Omental fat pad (tissue), 4 donors: ENCODE results near the gene NUDT7. TPM values are rescaled to one million over a fixed set of nuclear protein-coding genes. Genes with fewer than 3 reads are reported as not detected.

Experiments used
- ATAC-seq: fragments of 150-250 bp; one replicate; pipeline ENCODE4 v1.9.1; 2016; ENCODE audit warnings: mild to moderate bottlenecking, moderate library complexity; ENCODE audit not compliant: low FRiP score
- DNase-seq: peaks from one replicate; pipeline ENCODE4 v3.0.0-alpha.2; 2019; ENCODE audit warnings: low spot score
- total RNA-seq, 4 donors: library from RNA; depleted of rRNA; stranded (reverse); fragments of >200 nt; gene quantifications; one replicate each; pipeline ENCODE4 v1.1.0, GENCODE V29; 2016
- TF ChIP-seq, protein P1 (sequence below), 3 donors: fragments of 450-650 bp; IDR thresholded peaks; one replicate each; pipeline ENCODE4 v1.5.1; 2016 to 2017; ENCODE audit warnings: antibody characterized with exemption in 3 of 3, mild to moderate bottlenecking in 3 of 3, moderate library complexity in 2 of 3

The NUDT7 gene
- total RNA-seq, 4 donors from 2014 or later: 4.4 to 20.0 (median 12.4) TPM

DNA sequence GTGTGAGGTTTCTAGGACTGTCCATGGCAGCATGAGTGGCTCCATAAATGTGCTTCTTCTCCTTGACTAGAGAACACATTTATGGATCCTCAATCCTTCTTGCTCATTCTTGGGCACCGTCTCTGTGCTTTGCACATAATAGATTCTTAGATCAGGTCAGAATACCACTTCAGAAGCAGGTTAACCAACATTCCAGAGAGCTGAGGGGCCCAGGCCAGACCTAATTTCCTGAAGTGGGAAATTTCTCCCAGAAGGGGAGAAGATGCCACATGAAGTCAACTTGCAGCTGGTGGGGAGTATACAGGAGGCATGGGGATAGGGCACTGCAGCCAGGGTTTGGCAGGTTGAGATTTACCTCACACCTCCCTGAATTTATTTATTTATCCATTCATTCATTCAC lies 41.7 kb downstream of the NUDT7 start:
- ATAC-seq: no peak
- TF ChIP-seq, protein P1, sequence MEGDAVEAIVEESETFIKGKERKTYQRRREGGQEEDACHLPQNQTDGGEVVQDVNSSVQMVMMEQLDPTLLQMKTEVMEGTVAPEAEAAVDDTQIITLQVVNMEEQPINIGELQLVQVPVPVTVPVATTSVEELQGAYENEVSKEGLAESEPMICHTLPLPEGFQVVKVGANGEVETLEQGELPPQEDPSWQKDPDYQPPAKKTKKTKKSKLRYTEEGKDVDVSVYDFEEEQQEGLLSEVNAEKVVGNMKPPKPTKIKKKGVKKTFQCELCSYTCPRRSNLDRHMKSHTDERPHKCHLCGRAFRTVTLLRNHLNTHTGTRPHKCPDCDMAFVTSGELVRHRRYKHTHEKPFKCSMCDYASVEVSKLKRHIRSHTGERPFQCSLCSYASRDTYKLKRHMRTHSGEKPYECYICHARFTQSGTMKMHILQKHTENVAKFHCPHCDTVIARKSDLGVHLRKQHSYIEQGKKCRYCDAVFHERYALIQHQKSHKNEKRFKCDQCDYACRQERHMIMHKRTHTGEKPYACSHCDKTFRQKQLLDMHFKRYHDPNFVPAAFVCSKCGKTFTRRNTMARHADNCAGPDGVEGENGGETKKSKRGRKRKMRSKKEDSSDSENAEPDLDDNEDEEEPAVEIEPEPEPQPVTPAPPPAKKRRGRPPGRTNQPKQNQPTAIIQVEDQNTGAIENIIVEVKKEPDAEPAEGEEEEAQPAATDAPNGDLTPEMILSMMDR (IDR thresholded peaks at IDR 0.05): no peak
- no peak for DNase-seq

DNA sequence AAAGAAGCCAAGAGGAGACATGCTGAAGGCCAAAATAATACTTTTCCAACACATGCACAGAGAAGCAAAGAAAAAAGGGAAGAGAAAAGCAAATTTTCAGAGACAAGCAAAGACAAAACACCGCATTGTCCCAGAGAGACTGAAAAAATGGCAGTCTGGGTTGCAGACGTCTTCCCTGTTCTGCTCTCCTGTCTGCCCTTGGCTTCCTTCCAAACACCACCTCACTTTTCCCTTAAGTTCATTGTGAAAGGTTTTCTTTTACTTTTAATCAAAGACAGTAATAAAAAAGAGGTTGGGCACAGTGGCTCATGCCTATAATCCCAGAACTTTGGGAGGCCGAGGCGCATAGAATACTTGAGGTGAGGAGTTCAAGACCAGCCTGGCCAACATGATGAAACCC lies 44.9 kb downstream of the NUDT7 start:
- ATAC-seq (no peak), DNase-seq (no peak)
- TF ChIP-seq, protein P1 (IDR thresholded peaks at IDR 0.05): no peak

DNA sequence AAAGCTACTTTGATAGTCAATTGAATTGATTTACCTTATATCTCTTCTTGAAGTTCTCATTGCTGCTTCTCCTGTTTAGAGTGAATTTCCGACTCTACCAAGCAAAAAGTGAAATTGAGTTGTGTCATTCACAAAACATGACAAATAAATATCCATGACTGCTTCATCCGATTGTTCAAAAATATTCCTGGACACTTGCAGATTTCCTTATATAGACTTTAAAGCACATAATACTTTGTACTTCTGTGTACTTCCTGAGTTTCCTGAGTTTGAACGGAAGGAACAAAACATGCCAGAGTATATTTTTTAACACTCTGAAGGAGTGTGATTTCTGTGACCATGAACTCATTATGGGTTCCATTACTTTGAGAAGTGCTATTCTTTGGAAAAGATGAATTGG lies 45.5 kb downstream of the NUDT7 start:
- ATAC-seq (no peak), DNase-seq (no peak)
- TF ChIP-seq, protein P1 (IDR thresholded peaks at IDR 0.05): no peak

DNA sequence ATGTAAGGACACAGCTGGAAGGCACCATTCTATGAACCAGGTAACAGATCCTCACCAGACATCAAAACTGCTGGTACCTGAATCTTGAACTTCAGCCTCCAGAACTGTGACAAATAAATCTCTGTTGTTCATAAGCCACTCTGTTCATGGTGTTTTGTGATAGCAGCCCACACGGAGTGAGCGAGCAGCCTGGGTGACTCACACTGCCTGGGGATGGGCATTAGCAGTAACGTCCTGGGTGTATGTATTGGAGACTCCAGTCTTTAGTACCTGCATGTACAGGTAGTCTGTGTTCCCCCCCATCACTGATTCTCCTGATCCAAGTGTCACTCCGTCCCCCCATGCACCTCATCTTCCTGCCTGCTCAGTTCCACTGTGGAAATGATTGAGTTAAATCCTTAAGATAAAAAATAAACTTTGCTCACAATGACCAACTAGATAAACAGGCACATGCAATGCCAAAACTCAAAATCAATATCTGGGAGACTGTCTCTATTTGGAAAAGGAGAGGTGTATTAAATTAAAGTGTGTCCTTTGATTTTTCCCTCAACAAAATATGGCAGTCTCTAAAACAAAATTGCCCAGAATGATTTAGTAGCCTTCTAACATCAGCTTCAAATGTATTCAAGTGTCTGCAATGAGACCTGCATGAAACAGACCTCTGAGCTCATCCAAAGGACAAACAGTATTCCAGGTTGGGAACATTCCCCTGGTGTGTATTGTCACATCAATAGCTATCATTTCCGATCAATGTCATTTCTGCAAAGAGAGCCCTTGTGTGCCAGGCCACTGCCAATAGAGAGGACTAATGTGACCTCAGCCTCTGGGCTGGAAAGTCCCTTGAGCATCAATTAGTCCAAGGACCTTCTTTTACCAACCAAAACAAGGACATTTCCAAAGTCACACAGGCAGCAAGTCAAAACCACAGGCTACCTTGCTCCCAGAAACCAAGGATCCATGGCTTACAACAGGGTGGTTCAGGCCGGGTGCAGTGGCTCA lies 53.9 kb downstream of the NUDT7 start:
- ATAC-seq (no peak), DNase-seq (no peak)
- TF ChIP-seq, protein P1 (IDR thresholded peaks at IDR 0.05): no peak

DNA sequence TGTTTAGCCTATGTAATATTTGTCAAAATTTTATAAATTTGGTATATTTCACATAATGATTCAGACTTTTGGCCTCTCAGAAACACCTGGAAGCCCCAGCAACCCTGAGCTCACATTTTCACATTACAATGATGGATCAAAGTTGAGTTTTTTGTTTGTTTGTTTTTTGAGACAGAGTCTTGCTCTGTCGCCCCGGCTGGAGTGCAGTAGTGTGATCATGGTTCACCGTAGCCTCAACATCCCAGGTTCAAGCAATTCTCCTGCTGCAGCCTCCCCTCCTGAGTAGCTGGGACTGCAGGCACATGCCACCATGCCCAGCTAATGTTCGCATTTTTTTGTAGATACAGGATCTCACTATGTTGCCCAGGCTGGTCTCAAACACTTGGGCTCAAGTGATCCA lies 55.4 kb downstream of the NUDT7 start:
- ATAC-seq: no peak
- DNase-seq: no peak
- TF ChIP-seq, protein P1 (IDR thresholded peaks at IDR 0.05): no peak

DNA sequence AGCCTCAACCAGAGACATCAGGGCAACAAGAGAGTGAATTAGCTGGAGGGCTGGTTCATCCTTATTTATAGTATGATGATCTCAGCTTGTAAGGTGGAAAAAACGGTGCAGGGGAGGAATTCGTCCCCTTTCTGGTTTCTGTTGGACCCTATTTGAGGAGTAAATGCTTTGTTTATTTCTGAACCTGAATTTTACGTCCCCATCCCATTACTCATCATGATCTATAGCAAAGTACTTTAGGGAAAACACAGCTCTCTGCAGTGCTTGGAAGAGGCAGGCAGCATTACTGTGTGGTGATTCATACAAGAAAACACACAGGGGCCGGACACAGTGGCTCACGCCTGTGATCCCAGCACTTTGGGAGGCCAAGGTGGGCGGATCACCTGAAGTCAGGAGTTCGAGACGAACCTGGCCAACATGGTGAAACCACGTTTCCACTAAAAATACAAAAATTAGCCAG lies 58.1 kb downstream of the NUDT7 start:
- TF ChIP-seq, protein P1 (IDR thresholded peaks at IDR 0.05): no peak
- DNase-seq (no peak), ATAC-seq (peak; percentile 66)

DNA sequence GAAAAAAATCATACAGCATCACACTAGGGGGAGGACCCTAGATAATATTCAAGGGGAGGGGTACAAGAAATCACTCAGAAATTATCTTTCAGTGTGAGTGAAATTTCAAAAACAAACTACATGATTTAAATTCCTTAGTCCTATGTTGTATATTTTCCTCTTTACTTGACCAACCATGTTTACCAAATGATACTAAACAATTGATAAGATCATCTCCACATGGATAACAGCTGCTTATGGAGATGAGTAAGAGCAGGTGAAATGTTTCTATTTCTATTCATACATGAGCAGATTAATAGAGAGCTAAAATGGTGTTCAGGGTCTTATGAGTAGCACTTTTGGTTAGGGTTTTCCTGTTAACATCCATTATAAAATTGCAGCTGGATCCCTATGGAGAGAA lies 58.8 kb downstream of the NUDT7 start:
- TF ChIP-seq, protein P1 (IDR thresholded peaks at IDR 0.05): no peak
- DNase-seq (no peak), ATAC-seq (no peak)
